ENCODE measurements around the gene NCBP3.
"Not testable (repeated sequence)": the region's sequence is repeated elsewhere in the genome, so short reads cannot be mapped to it uniquely, and the experiment has no call there.

The NCBP3 gene

GRCh38 chr17:3846437-3847164, 555 bp upstream of the NCBP3 start:
- DNase-seq, result no peak

- DNase-seq, result peak; percentile 63
Measured at GRCh38 chr17:3845291-3845620, 790 bp downstream of the NCBP3 start.

GRCh38 chr17:3844556-3844955, 1.5 kb downstream of the NCBP3 start:
- DNase-seq, result not testable (repeated sequence)

- peak; percentile 40 for DNase-seq
Measured at GRCh38 chr17:3843935-3844516, 2.0 kb downstream of the NCBP3 start.

- no peak for DNase-seq
Measured at GRCh38 chr17:3838206-3838605, 7.8 kb downstream of the NCBP3 start.

GRCh38 chr17:3836551-3836950, 9.5 kb downstream of the NCBP3 start:
- DNase-seq, result no peak

GRCh38 chr17:3835410-3836229, 10.4 kb downstream of the NCBP3 start:
- no peak for DNase-seq

GRCh38 chr17:3834811-3835210, 11.2 kb downstream of the NCBP3 start:
- no peak for DNase-seq

- no peak for DNase-seq
Measured at GRCh38 chr17:3828852-3829232, 17.2 kb downstream of the NCBP3 start.

GRCh38 chr17:3828151-3828851, 17.7 kb downstream of the NCBP3 start:
- DNase-seq, result no peak

- DNase-seq, result peak; percentile 49
Measured at GRCh38 chr17:3827124-3827773, 18.8 kb downstream of the NCBP3 start.

GRCh38 chr17:3826191-3826590, 19.9 kb downstream of the NCBP3 start:
- DNase-seq, result no peak

- no peak for DNase-seq
Measured at GRCh38 chr17:3821101-3821500, 24.9 kb downstream of the NCBP3 start.

GRCh38 chr17:3818786-3819185, 27.3 kb downstream of the NCBP3 start:
- DNase-seq, result no peak

- no peak for DNase-seq
Measured at GRCh38 chr17:3817851-3818605, 28.0 kb downstream of the NCBP3 start.

GRCh38 chr17:3815925-3816324, 30.1 kb downstream of the NCBP3 start:
- no peak for DNase-seq

- no peak for DNase-seq
Measured at GRCh38 chr17:3815122-3815521, 30.9 kb downstream of the NCBP3 start.

- DNase-seq, result no peak
Measured at GRCh38 chr17:3814361-3814760, 31.7 kb downstream of the NCBP3 start.

GRCh38 chr17:3813171-3813570, 32.9 kb downstream of the NCBP3 start:
- no peak for DNase-seq

- no peak for DNase-seq
Measured at GRCh38 chr17:3812771-3813170, 33.3 kb downstream of the NCBP3 start.

GRCh38 chr17:3812284-3812683, 33.8 kb downstream of the NCBP3 start:
- DNase-seq, result no peak

GRCh38 chr17:3810019-3810418, 36.0 kb downstream of the NCBP3 start:
- no peak for DNase-seq
